ENCODE measurements around the gene CD63.

The CD63 gene

DNA sequence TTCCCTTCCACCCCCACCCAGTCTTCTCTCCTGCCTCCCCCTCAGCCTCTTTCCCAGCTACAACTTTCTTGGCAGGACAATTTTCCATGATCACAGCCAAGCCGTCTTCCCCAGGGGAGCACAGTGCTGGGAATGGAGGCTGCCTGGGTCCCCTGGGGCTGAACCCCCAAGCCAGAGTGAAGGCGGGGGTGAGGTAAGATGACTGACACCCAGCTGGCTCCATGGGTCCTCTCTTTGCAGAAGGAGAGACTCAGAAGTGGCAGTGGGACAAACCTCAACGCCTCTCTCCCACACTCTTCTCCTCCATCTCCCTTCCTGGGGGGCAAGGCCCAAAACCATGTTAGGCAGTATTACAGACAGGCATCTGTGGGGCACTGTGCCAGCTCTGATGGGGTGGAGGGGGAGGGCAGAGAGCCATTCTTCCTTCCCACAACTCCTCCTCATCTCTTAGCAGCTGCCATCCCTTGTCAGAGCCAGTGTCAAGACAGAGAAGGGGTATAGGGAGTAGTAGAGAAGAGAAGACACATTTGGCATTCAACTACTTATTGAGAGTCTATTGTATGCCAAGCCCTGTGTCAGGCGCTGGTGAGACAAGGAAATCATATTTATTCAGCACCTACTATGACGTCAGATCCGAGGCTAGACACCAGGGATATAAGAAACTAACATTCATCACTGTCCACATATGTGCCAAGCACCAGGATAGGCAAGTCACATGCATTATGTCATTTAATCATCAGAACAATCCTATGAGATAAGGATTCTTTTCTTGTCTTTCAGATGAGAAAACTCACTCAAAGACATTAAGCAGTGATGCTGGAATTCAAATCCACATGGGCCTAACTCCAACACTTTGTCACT lies 24.7 kb downstream of the CD63 start:
- no peak for DNase-seq

DNA sequence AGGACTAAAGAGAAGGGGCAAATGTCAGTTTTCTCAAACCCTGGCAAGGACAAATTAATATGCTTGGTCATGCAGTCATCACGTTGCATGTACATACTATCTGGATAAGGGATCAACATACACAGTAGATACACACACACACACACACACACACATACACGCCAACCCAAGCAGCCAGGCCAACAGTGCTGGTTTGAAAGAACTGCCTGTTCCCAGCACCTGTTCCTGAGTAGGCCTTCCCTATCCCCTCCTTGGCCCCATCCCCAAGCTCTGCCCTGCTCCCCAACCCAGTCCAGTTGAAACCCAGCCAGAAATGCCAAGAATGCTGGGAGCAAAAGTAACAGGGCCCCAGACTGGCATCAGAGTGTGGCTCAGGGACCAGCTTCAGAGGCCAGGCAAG lies 25.5 kb downstream of the CD63 start:
- no peak for DNase-seq

DNA sequence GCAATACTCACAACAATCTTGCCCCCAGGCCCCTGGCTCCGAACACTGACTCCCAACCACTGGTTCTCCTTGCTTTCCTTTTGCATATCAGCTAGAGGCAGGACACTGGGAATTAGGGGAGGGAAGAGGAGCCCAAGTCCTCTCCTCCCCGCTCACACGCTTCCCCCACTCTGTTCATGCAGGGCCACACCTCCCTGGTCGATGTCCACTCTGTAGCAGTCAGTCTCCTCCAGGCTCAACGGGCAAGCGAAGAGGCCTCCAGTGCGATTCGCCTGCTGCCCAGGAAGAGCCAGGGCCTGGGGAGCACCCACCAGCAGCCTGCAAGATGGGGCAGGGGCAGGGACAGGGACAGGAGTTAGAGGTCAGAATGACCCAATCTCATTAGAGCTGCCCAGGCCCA lies 25.9 kb downstream of the CD63 start:
- no peak for DNase-seq

GRCh38 chr12:55700255-55701018 lies 28.4 kb downstream of the CD63 start:
- no peak for DNase-seq

- no peak for DNase-seq
Measured at GRCh38 chr12:55699471-55700055, 29.2 kb downstream of the CD63 start.

DNA sequence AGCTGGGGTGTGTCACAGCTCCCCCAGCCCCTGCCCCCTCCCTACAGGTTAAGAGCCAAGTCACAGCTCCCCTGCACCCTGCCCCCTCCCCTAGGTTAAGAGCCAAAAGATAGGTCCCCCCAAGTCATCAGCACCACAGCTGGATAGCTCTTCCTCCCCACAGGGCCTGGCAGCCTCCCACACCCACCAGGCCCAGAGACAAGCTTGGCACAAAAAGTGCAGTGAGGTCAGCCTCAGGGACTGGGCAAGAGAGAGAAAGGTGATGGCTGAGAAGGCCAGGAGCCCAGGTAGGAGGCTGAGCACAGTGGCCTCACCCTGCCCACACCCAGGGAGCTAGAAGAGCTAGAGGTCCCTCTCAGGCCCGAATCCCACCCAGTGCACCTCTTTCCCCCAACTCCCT lies 29.8 kb downstream of the CD63 start:
- no peak for DNase-seq

DNA sequence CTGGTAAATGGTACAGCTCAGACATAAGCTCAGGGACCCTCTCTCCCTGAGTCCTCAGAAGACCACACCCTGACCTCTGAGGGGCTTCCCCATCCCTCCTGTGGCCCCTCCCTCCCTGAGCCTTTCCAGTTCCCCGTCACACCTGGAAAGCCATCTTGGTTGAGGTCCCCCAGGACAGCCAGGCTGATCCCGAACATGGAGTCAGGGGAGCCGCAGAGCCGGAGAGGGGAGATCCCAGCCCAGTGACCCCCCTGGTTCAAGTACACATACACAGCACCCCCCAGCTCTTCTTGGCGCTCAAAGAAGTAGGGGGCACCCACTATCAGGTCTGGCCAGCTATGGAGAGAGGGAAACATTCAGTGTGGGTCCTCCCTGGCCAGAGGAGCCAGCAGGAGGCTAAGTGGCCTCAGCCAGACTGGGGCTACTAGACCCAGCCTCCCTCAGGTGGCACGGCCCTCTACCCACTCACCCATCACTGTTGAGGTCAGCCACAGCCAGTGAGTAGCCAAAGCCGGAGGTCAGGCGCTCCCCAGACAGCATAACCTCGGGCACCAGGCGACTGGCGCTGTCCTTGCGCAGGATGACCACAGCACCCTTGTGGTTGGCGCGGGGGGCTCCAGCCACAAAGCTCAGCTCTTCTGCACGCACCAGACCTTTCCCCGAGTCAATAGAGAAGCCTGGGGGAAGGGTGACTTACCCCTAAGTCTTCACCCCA lies 30.4 kb downstream of the CD63 start:
- DNase-seq, result no peak

GRCh38 chr12:55697686-55698085 lies 31.1 kb downstream of the CD63 start:
- no peak for DNase-seq

DNA sequence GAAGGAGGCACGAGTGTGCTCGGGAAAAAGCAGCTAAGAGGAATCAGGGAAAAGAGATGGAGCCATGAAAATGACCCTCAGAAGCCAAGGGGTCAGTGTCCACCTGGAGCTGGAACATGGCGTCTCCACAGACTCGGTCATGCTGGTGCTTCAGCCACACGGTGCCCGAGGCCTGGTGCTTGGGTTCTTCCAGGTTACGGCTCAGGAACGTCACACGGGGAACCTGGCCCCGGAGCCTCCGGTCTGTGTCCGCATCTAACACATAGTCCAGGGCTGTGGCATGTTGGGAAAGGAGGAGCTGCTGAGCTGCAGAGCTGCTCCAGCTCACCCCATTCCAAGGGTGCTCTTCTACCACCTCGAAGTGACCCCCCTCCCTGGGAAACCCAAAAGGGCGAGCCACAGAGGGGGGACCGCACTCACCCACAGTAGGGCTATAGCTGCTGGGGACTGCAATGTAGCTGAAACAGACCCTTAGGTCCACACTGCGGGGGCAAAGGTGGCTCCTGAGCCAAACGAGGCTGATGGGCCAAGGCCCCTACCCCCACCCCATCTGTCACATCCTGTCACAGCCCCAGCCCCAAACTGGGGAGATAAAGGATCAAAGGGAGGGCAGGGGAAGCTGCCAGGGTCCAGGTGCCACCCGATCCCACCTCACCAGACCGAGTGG lies 31.9 kb downstream of the CD63 start:
- DNase-seq, result no peak

DNA sequence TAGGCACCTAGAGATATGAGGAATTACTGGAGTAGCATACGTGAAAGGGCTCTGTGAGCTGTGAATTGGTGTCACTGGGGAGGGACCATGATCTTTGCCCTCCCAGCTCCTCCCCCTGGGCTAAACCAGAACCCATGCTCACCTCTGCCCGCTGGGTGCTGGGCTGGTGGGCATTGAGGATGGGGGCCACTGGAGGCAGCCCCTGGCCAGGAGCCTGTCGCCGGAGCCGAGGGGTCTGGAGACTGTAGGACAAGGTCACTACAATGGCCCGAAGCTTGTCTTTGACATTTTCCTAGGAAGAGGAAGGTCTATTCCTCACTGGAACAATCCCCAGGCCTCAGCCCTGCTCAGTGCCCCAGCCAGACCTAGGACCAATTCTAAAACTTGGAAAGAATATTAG lies 32.7 kb downstream of the CD63 start:
- no peak for DNase-seq

- no peak for DNase-seq
Measured at GRCh38 chr12:55695349-55695748, 33.5 kb downstream of the CD63 start.

DNA sequence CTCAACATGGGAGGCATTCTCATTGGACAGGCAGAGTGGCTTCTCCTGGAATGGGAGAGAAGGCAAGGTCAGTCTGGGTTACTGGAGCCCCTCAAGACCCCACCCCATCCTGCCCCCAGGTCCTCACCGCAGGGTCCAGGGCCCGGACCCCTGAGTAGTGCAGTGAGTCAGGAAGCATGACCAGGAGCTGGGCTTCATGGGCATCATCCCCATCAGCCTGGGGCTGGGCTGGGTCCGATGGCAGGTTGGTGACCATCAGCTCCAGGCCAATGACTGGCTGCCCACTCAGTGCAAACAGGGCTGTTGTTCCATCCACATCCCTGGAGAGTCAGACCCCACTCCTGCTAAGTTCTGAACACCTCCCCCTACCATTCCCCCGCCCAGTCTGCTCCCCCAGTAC lies 34.2 kb downstream of the CD63 start:
- no peak for DNase-seq

- no peak for DNase-seq
Measured at GRCh38 chr12:55694188-55694515, 34.7 kb downstream of the CD63 start.

- DNase-seq, result no peak
Measured at GRCh38 chr12:55693323-55694187, 35.3 kb downstream of the CD63 start.

GRCh38 chr12:55692631-55693322 lies 36.0 kb downstream of the CD63 start:
- no peak for DNase-seq

- no peak for DNase-seq
Measured at GRCh38 chr12:55688716-55689655, 39.8 kb downstream of the CD63 start.

DNA sequence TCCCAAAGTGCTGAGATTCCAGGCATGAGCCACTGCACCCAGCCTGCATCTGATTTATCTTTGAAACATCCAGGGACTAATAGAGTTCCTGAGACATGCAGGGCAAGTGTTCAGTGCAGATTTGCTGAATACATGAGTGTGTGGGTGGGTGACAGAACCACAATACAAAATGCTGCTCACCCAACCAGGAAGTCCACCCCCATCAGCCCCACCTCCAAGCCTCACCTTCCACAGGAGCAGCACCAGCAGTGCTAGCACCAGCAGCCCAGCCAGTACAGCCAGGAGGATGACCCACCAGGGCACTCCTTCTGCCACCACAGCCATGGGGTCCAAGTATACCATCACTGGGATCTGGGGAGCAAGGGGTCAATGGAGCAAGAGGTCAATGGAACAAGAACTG lies 41.1 kb downstream of the CD63 start:
- DNase-seq, result no peak

- no peak for DNase-seq
Measured at GRCh38 chr12:55686366-55687010, 42.3 kb downstream of the CD63 start.

GRCh38 chr12:55685671-55686070 lies 43.1 kb downstream of the CD63 start:
- no peak for DNase-seq

All from fibroblast of skin of right quadriceps (primary cell).